ENCODE data around the gene ZNF778.
"Not testable (repeated sequence)": the region's sequence is repeated elsewhere in the genome, so short reads cannot be mapped to it uniquely, and the experiment has no call there.

ZNF778 gene

DNA sequence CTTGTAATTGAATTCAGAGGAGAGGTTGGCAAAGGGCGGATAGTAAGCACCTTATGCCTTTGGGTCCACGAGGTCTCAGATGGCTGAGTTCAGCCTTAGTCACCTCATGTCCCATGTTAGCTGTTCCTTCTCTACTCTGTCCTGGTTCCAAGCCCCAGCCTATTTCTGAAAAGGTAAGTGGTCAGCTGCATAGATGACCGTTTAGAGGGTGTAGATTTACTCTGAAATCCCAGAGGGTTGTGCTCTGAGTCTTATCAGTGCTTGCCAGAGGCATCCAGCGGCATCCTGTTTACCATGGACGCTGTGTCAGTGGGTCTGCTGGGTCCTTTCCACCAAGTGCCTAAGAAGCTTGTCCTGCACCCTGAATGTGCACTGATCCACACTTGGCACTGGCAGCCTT, 1.9 kb downstream of the ZNF778 start:
- no peak for DNase-seq

DNA sequence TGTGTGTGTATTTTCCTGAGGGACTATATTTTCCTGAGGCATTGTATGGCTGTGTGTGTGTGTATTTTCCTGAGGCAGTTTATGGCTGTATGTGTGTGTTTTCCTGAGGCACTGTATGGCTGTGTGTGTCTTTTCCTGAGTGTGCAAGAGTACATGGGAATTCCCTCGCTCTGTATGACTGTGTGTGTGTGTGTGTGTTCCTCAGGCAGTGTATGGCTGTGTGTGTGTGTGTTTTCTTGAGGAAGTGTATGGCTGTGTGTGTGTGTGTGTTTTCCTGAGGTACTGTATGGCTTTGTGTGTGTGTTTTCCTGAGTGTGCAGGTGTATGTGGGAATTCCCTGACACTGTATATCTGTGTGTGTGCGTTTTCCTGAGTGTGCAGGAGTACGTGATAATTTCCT, 4.1 kb downstream of the ZNF778 start:
- no peak for DNase-seq

DNA sequence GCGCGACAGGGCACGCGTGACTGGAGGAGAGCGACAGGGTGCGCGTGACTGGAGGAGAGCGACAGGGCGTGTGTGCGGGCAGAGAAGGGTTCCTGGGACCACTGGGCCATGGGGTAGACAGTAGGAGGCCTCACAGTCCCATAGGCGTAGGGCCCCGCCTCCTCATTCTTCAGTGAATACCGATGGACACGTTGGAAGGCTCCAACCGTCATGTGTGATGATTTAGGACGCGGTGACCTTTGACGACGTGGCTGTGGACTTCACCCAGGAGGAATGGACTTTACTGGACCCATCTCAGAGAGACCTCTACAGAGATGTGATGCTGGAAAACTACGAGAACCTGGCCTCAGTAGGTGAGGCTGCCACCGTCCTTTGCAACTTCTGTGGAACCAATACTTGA, 5.4 kb downstream of the ZNF778 start:
- DNase-seq, result no peak

DNA sequence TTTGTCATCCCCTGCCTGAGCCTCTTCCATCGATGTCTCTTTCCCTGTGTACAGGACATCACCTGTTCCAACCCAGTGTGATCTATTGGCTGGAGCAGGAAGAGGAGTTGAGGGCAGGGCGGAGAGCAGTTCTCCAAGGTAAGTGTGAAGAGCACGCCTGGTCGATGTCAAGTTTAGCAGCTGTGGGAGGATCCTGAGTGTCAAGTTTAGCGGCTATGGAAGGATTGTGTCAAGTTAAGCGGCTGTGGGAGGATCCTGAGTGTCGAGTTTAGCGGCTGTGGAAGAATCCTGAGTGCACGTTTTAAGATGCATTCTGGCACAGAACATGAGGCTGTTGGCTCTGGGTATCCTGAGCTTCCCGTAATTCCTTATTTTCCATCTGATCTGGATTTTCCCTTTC, 7.2 kb downstream of the ZNF778 start:
- no peak for DNase-seq

DNA sequence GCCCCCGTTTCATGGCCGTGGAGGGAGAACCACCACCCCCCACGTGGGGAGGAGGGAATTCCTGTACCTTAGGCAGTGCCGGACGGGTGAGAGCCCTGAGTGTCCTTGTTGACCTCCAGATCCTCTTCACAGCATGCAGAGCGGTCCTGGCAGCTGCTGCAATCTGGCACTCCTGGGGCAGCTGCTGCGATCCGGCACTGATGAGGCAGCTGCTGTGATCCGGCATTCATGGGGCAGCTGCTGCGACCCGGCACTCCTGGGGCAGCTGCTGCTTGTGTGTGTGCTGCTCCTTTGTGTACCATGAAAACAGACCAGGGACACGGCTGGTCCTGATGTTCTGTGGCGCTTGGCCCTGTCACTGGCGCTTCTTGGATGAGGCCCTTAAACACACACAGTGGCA, 12.8 kb downstream of the ZNF778 start:
- no peak for DNase-seq

DNA sequence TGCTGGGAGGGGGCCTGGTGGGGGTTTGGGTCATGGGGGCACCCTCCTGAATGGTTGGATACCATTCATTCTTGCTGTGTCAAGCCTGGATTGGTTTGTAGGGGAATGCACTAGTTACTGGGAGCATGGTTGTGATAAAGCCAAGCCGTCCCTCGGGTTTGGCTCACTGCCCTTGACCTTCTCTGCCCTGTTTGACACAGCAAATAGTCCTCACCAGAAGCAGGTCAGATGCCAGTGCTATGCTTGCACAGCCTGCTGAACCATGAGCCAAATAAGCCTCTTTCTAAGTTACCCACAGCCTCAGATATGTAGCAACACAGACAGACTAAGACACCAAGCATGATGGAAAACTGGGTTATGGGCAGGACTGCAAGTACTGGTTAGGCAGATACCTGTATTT, 14.6 kb downstream of the ZNF778 start:
- no peak for DNase-seq

DNA sequence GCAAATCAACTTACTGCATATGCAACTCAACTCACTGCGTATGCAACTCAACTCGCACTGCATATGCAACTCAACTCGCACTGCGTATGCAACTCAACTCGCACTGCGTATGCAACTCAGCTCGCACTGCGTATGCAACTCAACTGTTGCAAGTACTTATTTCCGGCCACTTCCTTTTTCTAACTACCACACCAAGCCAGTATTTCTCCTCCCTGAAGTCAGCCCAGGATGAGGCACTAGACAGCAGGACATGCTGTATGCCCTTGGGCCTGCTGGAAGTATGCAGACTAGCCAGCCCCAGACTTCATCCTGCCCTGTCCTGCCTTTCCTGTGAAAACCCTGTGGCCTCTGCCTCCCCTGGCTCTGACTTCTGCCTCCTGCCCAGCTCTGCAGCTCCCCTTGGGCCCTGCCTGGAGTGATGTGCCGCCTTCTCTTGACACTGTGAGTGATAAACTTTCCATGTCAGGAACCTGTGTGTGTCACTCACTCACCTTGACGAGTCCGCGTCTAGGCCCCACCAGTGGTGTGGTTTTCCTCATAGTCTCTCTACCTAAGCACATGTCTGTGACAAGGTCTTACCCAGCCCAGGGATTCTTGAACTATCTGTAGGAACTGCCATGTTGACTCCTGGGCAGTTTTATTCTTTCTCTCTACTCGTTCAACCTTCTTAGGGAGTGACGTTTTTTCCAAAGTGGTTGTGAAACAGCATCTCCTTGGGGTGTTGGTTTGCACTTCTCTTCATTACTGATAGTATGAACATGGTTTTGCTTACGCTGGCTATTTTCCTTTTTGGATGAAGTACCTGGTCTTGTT, 16.4 kb downstream of the ZNF778 start:
- DNase-seq, result no peak

DNA sequence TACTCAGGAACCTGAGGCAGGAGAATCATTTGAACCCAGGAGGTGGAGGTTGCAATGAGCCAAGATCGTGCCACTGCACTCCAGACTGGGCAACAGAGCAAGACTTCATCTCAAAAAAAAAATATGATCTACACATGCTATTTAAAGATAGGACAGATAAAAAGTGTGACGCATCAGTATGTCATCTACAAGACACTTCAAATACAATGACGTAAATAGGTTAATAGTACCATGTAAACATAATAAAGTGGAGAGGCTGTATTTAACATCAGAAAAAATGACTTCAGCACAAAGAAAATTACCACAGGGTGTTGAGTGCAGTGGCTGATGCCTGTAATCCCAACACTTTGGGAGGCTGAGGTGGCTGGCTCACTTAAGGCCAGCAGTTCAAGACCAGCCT, 20.2 kb downstream of the ZNF778 start:
- DNase-seq, result no peak

DNA sequence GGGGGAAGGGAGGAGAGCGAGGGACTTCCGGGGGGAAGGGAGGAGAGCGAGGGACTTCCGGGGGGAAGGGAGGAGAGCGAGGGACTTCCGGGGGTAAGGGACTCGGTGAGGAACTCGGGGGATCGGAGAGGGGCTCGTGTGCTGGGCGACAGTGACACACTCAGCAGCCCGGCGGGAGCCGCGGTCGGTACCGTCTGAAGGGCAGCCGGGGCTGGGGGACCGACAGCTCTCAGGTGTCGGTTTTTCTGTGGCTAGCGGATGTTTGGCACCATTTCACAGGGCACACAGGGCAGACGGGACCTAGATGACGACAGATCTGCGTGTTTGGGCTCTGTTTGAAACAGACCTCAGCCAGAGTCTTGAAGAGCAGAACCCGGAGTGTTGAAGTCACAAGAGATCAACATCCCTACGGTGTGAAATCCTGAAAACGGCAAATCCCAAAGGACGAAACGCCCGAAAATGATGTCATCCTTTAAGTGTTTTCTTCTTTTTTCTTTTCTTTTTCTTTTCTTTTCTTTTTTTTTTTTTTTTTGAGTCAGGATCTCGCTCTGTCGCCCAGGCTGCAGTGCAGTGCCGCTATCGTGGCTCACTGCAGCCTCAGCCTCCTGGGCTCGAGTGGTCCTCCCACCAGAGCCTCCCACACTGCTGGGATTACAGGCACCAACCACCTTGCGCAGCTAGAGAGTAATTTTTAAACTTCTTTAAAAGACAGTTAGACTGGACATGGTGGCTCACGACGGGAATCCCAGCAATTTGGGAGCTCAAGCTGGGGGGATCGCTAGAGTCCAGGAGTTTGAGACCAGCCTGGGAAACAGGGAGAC, 23.9 kb downstream of the ZNF778 start:
- DNase-seq, result peak; percentile 77

DNA sequence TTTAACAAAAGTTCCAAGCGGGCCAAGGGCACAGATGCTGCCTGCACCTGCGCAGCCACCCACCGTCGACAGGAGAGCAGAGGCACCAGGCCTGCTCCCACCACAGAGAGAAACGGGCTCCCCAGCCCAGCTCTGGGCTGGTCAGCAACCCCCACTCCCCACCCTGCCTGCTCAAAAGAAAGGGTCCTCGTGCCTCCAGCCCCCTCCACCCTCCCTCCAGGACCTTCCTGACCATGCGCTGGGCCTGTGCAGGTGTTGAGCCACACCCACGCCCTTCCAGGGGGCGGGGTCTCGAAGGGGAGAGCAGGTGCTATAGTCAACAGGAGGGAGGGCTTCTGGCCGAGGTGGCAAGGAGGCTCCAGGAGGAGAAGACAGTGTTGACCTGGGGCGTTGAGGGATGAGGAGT, 25.3 kb downstream of the ZNF778 start:
- no peak for DNase-seq

DNA sequence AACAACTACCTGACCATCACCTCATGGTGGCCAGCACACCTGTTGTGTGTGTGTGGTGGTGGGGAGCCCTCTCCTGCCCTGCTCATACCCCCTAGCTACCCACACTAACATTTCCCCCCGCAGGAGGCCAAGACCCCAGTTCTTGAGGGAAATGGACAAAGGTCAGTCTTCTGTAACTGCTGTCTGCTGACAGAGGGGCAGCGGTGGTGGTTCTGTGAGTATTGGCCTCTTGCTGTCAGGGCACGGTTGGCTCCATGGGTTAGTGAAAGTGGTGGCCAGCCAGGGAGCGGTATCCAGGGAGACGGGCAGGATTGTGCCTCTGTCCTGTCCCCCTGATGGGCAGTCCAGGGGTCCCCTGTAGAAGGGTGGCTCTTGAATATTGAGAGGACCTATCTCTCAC, 26.2 kb downstream of the ZNF778 start:
- DNase-seq, result no peak

DNA sequence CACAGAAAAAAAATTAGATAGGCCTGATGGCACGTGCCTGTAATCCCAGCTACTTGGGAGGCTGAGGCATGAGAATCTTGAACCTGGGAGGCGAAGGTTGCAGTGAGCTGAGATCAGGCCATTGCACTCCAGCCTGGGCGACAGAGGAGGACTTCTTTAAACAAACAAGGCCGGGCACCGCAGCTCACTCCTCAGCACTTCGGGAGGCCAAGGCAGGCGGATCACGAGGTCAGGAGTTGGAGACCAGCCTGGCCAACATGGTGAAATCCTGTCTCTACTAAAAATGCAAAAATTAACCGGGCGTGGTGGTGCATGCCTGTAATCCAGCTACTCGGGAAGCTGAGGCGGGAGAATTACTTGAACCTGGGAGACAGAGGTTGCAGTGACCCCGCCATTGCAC, 26.8 kb downstream of the ZNF778 start:
- not testable (repeated sequence) for DNase-seq

DNA sequence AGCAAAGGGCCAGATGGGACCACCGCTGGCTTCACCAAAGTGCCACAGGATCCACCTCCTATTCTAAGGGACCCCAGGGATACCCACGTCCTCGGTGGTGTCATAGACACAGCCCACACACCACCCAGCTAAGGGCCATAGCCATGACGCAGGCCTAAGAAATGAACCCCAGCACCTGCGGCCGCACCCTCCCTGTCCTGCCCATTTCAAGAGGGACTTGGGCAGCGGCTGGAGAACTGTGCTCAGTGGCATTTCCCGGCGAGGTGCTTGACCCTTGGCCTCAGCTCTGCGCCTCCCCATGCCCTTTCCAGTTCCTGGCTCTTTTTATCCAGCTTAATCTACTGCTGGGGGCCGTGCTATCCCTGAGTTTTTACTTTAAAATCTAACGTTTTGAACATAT, 27.3 kb downstream of the ZNF778 start:
- DNase-seq, result no peak

DNA sequence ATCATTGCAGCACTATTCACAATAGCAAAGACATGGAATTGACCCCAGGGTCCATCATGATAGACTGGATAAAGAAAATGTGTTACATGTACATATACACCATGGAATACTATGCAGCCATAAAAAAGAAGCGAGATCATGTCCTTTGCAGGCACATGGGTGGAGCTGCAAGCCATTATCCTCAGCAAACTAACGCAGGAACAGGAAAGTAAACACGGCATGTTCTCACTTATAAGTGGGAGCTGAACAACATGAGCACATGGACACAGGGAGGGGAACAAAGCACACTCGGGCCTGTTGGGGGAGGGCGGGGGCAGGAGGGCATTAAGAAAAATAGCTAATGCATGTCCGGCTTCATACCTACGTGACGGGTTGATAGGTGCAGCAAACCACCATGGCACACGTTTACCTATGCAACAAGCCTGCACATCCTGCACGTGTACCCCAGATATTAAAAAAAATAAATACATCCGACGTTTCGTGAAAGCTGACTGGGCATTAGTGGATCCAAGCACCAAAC, 28.9 kb downstream of the ZNF778 start:
- DNase-seq, result no peak

DNA sequence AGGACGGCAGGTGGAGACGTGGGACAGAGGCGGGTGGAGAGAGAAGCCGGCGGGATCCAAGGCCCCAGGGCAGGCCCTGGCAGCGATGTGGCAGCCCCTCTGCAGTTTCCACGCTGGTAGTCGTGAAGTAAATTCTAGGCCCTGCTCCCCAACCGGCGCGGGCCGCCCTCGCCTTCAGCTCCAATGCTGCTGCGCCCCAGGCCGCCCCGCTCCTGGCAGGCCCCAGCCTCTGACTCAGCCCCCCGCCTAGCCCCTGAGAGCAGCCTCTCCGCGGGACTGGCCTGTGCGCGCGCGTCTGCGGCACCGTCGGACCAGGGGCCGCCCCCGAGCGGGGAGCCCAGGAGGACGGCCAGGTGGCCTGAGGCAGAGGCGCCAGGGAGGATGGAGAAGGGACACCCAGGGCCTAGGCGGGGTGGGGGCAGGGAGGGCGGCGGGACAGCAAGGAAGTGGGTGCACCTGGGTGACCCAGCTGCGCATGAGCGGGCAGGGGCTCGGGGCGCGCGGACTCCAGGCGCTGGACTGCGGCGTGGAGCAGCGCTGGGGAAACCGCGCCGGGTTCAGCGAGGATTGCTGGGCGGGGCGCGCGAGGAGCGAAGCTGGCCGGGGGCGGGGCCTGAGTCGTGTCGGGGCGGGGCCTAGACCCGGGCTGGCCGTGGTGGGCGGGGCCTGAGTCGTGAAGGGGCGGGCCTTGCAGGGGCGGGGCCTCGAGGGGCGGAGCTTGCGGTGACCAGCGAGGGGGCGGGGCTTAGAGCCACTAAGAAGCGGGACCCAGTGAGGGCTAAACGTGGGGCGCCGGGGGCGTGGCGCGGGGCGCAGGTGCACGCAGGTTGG, 29.6 kb downstream of the ZNF778 start:
- peak; percentile 79 for DNase-seq

DNA sequence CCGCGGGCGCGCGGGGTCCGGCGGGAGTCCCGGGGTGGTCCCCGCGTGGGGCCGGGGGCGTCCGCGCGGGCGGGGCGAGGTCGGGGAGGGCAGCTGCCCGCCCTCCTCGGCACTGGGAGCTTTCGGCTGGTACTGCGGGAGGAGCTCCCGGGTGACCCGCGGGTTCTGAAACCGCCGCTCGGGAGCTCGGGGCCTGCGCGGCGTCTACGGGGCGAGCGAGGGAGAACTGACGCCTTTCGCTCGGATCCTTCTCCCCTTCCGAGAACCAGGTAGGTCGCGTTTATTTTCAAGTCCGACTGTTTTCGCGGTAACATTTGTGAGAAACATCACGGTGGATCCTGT, 30.2 kb downstream of the ZNF778 start:
- not testable (repeated sequence) for DNase-seq

DNA sequence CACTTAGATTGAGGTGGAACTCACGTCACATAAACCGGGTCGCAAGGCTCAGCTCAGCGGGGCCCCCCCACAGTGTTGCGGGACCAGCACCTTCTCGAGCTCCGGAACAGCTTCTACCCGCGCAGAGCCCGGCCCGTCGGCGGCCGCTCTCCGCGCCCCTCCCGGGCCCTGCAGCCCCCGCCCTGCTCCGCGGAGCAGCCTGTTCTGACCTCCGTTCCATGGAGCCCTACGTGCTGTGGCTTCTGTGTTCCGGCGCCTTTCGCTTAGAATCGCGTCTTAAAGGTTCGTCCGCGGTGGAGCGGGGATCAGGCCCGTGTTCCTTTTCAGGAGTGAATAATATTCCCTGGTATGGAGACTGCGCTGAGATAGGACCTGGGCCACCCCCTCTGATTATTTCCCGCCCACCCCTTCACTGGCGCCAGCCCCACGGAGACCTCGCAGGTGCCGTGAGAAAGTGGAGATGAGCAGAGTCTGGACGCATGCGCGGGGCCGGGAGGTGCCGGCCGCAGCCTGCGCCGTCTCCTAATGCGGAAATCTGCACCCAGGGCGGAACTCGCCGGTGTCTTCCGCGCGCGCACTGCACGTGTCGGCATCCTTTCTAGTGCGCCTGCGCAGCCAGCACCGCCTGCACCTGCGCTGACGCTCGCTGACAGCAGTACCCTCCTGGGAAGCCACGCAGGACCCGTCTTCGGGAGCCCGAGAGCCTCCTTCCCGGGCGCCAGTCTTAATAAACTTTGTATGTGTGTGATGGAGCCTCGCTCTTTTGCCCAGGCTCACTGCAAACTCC, 30.9 kb downstream of the ZNF778 start:
- DNase-seq, result no peak

DNA sequence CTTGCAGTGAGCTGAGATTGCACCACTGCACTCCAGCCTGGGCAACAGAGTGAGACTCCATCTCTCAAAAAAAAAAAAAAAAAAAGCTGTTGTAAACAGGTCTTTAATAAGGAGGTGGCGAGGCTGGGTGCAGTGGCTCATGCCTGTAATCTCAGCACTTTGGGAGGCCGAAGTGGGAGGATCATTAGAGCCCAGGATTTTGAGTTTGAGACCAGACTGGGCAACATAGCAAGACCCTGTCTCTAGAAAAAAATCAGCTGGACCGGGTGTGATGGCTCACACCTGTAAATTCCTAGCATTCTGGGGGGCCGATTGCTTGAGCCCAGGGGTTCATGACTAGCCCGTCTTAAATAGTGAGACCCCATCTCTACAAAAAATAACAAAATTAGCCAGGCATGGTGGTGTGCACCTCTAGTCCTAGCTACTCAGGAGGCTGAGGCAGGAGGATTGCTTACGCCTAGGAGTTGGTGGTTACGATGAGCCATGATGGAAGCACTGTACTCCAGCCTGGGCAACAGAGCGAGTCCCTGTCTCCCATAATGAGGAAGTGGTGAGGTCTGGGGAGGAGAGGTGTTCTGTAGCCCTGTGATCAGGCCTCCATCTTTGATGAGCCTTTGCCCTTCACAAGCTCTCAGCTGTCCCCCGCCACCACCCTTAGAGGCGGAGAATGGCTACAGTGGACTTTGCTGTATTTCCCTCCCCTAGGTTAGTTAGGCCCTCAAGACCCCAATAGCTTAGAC, 36.2 kb downstream of the ZNF778 start:
- DNase-seq, result no peak

DNA sequence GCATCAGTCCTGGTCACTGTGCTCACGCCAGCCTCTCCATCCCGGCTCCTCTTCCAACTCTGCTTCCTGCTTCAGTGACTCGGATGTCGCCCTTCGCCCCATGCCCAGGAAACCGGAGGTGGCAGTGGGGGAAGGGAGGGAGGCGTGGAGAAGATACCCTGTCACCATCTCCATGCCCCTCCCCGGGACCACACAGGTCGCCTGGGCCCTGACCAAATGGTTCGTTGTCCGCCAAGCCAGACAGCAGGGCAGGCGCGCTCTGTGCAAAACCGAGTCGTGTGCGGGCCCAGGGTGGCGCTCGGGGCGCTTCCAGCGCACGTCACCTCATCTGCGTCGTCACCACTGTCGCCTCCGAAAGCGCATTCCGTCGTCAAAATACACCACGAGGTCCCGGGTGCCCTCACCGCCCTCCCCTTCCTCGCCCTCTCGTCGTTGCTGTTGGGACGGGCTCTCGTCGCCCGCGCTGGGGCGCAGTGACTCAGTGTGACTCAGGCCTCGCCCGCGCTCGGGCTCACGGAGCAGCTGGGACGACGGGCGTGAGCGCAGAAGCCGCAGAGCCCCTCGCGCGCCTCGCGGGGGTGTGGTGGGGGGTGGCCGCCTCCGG, 39.2 kb downstream of the ZNF778 start:
- peak; percentile 79 for DNase-seq

DNA sequence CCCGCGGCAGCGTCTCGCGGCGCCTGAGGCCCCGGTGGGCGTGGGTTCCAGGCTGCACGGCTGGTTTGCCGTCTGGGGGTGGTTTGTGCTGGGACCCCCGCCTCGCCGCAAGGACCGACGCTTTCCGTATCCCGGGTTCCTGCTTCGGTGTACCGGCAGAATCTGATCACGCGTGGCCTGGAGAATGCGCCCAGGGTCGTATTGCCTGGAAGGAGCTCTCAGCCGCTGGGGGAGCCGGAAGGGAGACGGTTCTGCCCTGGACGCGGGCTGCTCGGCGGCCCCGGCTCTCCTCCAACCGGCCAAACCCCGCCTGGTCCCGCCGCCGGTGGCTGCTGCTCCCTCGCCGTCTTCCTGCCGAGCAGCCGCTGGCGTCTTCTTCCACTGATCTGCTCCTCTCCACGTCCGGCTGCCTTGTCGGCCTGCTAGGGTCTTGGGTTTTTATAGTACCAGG, 39.8 kb downstream of the ZNF778 start:
- DNase-seq, result no peak
